Measurements from ENCODE around the gene RYR3.

DNA sequence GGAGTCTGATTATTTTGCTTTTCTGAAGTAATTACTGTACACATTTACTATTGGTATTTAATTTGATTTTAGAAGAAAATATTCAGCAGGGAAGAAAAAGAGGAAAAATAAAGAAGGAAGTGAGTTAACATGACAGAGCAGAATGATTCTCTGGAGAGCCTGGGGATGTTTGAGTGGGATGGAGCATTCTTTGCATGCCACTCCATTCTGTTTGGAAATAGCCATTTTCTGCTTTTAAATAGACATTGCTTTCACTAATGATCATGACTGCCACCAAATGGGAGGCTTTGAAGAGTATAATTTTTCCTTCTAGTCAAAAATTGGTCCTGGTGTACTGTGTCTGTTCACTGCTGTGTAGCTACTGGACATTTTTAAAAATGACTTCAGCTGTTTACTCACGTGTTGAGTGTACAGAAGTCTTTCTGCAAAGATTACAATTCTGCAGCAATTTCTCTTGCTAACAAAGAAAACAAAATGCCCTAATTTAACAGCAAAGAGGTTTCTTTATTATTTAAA, 196.1 kb downstream of the RYR3 start:
- TF ChIP-seq EZH2 (optimal IDR thresholded peaks at IDR 0.05; ENCODE audit: low read depth, low read length) (no peak), EZH2phosphoT487 (IDR thresholded peaks at IDR 0.05; ENCODE audit: low read length) (no peak)
